ENCODE results near the gene GINS1.

The GINS1 gene

DNA sequence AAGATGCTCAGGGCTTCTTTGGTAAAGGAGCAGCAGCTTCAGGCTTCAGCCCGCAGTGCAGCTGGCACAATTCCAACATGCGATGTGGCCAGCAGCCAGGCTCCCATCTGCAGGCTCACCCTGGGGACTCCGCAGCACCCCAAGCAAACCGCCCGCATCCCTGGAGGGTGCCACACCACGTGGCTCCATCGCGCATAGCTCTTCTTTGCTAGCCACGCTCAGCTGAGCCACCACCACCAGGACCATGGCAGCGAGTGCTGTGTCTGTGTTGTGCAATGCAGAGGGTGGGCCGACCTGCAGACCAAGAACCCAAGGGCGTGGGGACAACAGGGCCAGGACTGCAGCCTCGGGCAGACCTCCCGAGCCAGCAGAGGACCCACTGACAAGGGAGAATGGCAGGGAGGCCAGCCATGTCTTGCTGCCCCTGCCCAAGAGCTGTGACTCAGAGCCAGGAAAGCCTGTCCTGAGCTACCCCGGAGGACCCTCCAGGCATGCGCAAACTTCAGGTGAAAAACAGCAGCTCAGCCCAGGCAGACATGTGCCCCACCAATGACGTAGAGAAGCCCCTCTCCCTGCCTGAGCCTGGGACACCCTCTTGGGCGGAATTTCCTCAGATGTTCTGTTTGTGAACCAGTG, 87.8 kb downstream of the GINS1 start:
- Histone ChIP-seq H3K36me3 (ENCODE audit: insufficient read depth) (no peaks in the 10 kb centered on the region), H3K9ac (no peak overlapping the region), H3K27me3 (ENCODE audit: insufficient read depth, low read depth) (no peaks in the 10 kb centered on the region), H3K4me1 (ENCODE audit: low read depth, poor library complexity, severe bottlenecking) (no peaks in the 10 kb centered on the region), H3K4me3 (IDR thresholded peaks at IDR 0.05; ENCODE audit: insufficient read depth, low read depth, low read length) (no peak overlapping the region), H3K27ac (no peak overlapping the region), H2AFZ (ENCODE audit: low read depth) (no peak overlapping the region), H4K20me1 (ENCODE audit: insufficient read depth) (no peaks in the 10 kb centered on the region), H3K79me2 (ENCODE audit: insufficient read depth, low read depth) (no peaks in the 10 kb centered on the region), H3K4me2 (no peak overlapping the region)
- TF ChIP-seq, protein P1, sequence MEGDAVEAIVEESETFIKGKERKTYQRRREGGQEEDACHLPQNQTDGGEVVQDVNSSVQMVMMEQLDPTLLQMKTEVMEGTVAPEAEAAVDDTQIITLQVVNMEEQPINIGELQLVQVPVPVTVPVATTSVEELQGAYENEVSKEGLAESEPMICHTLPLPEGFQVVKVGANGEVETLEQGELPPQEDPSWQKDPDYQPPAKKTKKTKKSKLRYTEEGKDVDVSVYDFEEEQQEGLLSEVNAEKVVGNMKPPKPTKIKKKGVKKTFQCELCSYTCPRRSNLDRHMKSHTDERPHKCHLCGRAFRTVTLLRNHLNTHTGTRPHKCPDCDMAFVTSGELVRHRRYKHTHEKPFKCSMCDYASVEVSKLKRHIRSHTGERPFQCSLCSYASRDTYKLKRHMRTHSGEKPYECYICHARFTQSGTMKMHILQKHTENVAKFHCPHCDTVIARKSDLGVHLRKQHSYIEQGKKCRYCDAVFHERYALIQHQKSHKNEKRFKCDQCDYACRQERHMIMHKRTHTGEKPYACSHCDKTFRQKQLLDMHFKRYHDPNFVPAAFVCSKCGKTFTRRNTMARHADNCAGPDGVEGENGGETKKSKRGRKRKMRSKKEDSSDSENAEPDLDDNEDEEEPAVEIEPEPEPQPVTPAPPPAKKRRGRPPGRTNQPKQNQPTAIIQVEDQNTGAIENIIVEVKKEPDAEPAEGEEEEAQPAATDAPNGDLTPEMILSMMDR (conservative IDR thresholded peaks at IDR 0.05; ENCODE audit: low read depth, low read length), result no peak

DNA sequence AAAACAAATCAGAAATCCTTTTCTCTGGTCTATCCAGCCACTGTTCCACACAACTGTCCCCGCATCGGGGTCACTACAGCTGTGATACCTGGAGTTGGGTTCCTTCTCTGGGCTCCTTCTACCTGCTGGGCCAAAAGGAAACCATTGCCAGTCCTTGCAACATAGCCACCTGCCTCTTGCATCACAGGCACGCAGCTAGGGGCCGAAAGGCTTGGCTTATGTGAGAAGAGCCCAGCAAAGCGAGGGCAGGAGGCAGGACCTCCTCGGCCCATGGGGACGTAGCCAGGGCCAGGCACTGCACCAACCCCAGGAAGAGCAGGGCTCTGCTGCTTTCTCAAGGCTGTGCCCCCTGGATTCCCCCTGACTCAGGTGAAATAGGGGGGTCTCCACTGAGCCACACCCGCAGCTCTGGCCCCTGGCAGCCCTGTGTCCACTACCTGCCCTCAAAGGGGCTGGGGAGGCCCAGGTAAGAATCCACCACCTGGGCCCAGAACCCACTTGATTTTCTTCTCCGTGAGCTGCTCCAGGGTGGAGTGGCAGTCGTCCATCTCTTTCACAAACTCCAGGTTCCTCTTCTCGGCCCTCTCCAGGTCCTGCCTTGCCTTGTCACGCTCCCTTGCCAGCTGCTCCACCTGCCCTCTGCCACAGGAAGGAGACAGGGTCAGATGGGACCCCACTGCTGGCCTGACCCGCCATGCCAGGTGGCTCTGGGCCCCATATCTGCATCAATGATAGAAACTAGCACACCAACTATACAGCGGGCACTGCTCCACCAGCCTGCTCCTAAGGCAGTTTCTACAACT, 88.9 kb downstream of the GINS1 start:
- H3K9ac ChIP-seq, result no peak overlapping the region
- TF ChIP-seq, protein P1 (conservative IDR thresholded peaks at IDR 0.05; ENCODE audit: low read depth, low read length), result no peak
- no peaks in the 10 kb centered on the region for H3K4me1 ChIP-seq (ENCODE audit: low read depth, poor library complexity, severe bottlenecking)
- no peaks in the 10 kb centered on the region for H3K36me3 ChIP-seq (ENCODE audit: insufficient read depth)
- no peaks in the 10 kb centered on the region for H3K79me2 ChIP-seq (ENCODE audit: insufficient read depth, low read depth)
- H3K4me2 ChIP-seq, result no peak overlapping the region
- no peaks in the 10 kb centered on the region for H4K20me1 ChIP-seq (ENCODE audit: insufficient read depth)
- no peaks in the 10 kb centered on the region for H3K27me3 ChIP-seq (ENCODE audit: insufficient read depth, low read depth)
- H3K4me3 ChIP-seq (IDR thresholded peaks at IDR 0.05; ENCODE audit: insufficient read depth, low read depth, low read length), result no peak overlapping the region
- no peak overlapping the region for H3K27ac ChIP-seq
- H2AFZ ChIP-seq (ENCODE audit: low read depth), result no peak overlapping the region

DNA sequence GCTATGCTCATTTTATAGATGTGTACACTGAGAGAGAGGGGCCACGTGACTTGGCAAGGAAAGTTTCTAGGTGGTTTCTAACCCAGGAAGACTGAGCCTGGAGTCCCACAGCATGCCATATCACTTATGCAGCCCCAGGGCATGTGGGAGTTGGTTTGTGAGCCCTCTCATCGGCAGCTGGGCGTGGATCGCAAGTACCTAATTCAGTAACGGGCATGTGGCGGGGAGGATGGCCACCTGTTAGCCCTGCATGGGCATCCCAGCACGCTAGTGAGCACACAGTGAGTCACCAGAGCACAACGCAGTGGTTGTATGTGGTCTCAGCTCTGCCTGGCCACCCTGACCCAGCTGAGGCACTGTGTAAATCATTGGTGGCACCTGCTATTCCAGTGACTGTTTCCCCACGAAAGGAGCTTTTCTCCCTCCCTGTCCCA, 89.5 kb downstream of the GINS1 start:
- no peak overlapping the region for H3K27ac ChIP-seq
- no peaks in the 10 kb centered on the region for H3K36me3 ChIP-seq (ENCODE audit: insufficient read depth)
- H3K27me3 ChIP-seq (ENCODE audit: insufficient read depth, low read depth), result no peaks in the 10 kb centered on the region
- no peaks in the 10 kb centered on the region for H4K20me1 ChIP-seq (ENCODE audit: insufficient read depth)
- TF ChIP-seq, protein P1 (conservative IDR thresholded peaks at IDR 0.05; ENCODE audit: low read depth, low read length), result no peak
- H2AFZ ChIP-seq (ENCODE audit: low read depth), result no peak overlapping the region
- H3K9ac ChIP-seq, result no peak overlapping the region
- H3K4me2 ChIP-seq, result no peak overlapping the region
- H3K4me3 ChIP-seq (IDR thresholded peaks at IDR 0.05; ENCODE audit: insufficient read depth, low read depth, low read length), result no peak overlapping the region
- no peaks in the 10 kb centered on the region for H3K4me1 ChIP-seq (ENCODE audit: low read depth, poor library complexity, severe bottlenecking)
- H3K79me2 ChIP-seq (ENCODE audit: insufficient read depth, low read depth), result no peaks in the 10 kb centered on the region

DNA sequence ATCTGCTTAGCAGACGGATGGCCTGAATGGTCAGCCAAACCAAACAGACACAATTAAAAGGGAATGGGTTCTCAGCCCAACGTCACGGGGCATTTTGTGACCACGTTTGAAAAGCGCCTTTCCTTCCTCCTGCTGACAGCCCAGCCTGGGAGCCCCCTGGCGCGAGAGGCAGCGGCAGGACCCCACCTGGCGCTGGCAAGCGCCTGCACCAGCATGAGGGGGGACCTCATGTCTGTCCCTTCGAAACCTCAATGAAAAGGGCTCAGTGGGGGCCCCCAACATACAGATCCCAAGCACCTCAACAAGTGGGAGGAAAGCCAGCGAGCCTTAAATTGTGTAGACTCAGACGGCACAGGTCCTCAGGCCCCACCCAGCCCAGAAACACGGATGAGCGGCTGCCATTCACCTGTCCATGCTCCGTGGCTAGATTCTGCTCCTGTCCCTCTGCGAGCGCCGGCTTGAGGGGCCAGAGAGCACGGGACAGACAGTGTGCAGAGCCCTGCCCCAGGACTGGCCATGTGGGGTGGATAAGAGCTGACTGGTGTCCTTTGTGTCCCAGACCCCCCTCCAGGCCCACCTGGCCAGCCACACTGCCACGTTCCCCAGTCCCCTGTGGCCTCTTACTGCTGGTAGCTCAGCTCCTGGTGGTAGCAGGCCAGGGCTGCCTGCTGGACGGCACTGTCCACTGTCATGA, 90.3 kb downstream of the GINS1 start:
- Histone ChIP-seq H2AFZ (ENCODE audit: low read depth) (no peak overlapping the region), H3K79me2 (ENCODE audit: insufficient read depth, low read depth) (no peaks in the 10 kb centered on the region), H3K4me3 (IDR thresholded peaks at IDR 0.05; ENCODE audit: insufficient read depth, low read depth, low read length) (no peak overlapping the region), H3K4me2 (no peak overlapping the region), H3K4me1 (ENCODE audit: low read depth, poor library complexity, severe bottlenecking) (no peaks in the 10 kb centered on the region), H4K20me1 (ENCODE audit: insufficient read depth) (no peaks in the 10 kb centered on the region), H3K27me3 (ENCODE audit: insufficient read depth, low read depth) (no peaks in the 10 kb centered on the region), H3K36me3 (ENCODE audit: insufficient read depth) (no peaks in the 10 kb centered on the region), H3K9ac (no peak overlapping the region), H3K27ac (no peak overlapping the region)
- TF ChIP-seq, protein P1 (conservative IDR thresholded peaks at IDR 0.05; ENCODE audit: low read depth, low read length), result no peak
